ENCODE data around the gene MRRF.

The MRRF gene

GRCh38 chr9:122297512-122297911, 32.8 kb downstream of the MRRF start:
- DNase-seq (ENCODE audit: extremely low spot score): no peak
- POLR2A ChIA-PET: no interaction called here
- TF ChIP-seq SUZ12 (IDR thresholded peaks at IDR 0.05): no peak
- no peak for TF ChIP-seq ELF4 (IDR thresholded peaks at IDR 0.05)
- TF ChIP-seq CTBP1 (IDR thresholded peaks at IDR 0.05; ENCODE audit: borderline replicate concordance): no peak
- no peak for TF ChIP-seq FOXK2 (IDR thresholded peaks at IDR 0.05)
- TF ChIP-seq, protein P1, sequence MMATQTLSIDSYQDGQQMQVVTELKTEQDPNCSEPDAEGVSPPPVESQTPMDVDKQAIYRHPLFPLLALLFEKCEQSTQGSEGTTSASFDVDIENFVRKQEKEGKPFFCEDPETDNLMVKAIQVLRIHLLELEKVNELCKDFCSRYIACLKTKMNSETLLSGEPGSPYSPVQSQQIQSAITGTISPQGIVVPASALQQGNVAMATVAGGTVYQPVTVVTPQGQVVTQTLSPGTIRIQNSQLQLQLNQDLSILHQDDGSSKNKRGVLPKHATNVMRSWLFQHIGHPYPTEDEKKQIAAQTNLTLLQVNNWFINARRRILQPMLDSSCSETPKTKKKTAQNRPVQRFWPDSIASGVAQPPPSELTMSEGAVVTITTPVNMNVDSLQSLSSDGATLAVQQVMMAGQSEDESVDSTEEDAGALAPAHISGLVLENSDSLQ (IDR thresholded peaks at IDR 0.05): no peak
- TF ChIP-seq L3MBTL2 (conservative IDR thresholded peaks at IDR 0.05): no peak
- CTCF ChIA-PET: no interaction called here

DNA sequence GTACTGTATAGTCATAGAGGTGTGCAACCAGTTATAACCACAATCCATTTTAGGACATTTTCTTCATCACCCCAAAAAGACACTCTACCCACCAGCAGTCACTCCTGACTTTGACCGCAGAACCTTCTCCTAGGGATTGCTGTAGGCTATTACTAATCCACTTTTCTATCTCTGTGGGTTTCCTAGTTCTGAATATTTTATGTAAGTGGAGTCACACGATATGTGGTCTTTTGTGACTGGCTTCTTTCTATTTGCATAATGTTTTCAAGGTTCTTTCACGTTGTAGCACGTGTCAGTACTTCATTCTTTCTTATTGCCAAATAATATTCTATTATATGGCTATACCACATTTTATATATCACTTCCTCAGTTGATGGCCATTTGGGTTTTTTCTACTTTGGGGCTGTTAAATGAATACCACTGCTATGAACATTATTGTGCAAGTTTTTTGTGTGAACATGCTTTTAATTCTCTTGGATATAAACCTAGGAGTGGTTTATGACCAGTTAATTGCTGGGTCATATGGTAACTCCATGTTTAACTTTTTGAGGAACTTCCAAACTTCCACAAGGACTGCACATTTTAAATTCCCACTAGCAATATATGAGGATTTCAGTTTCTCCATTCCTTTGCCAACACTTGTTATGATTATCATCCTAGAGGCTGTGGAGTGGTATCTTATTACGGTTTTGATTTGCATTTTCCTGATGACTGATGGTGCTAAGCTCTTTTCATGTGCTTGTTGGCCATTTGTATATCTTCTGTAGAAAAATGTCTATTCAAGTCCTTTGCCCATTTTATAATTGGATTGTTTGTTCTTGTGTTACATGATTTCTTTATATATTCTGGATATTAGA, 37.8 kb downstream of the MRRF start:
- TF ChIP-seq ZNF384 (IDR thresholded peaks at IDR 0.05): no peak
- no peak for TF ChIP-seq HDGF (IDR thresholded peaks at IDR 0.05; ENCODE audit: borderline replicate concordance)
- no peak for TF ChIP-seq SP1 (IDR thresholded peaks at IDR 0.05)
- no peak for TF ChIP-seq ELF4 (IDR thresholded peaks at IDR 0.05)
- no peak for TF ChIP-seq FOXA1 (IDR thresholded peaks at IDR 0.05)
- TF ChIP-seq LEF1 (IDR thresholded peaks at IDR 0.05; ENCODE audit: borderline replicate concordance): no peak
- TF ChIP-seq, protein P1 (IDR thresholded peaks at IDR 0.05): no peak
- ChIA-PET CTCF (no interaction called here), POLR2A (no interaction called here)
- no peak for DNase-seq (ENCODE audit: extremely low spot score)

DNA sequence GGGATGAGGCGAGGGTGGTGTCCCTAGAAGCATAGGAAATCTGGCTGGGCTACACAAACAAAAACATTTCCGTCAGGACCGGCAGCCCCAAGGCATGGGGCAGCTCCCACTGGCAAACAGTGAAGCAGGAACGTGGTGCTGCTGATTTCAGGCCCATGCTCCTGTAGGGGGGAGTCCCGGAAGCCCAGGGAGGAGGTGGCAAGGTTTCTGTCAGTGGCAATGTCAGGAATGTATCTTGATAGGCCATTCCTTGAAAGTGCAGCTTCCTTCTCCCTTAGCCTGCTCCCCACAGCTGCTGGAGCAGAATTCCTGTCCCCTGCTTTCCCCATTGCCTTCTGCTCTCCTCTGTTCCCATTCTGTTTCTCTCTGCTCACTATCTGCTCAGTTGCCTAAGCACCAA, 42.4 kb downstream of the MRRF start:
- ChIA-PET POLR2A (no interaction called here), CTCF (no interaction called here)
- DNase-seq (ENCODE audit: extremely low spot score): no peak
- TF ChIP-seq SUZ12 (IDR thresholded peaks at IDR 0.05) (no peak), LEF1 (IDR thresholded peaks at IDR 0.05; ENCODE audit: borderline replicate concordance) (no peak), CTBP1 (IDR thresholded peaks at IDR 0.05; ENCODE audit: borderline replicate concordance) (no peak), ELF4 (IDR thresholded peaks at IDR 0.05) (no peak)

- CTCF ChIA-PET: no interaction called here
- POLR2A ChIA-PET: no interaction called here
- no peak for DNase-seq (ENCODE audit: extremely low spot score)
- no peak for TF ChIP-seq LEF1 (IDR thresholded peaks at IDR 0.05; ENCODE audit: borderline replicate concordance)
- TF ChIP-seq FOXM1 (IDR thresholded peaks at IDR 0.05; ENCODE audit: borderline replicate concordance): no peak
- TF ChIP-seq ELF4 (IDR thresholded peaks at IDR 0.05): no peak
- TF ChIP-seq, protein P1 (IDR thresholded peaks at IDR 0.05): no peak
- no peak for TF ChIP-seq SP1 (IDR thresholded peaks at IDR 0.05)
- TF ChIP-seq TARDBP (IDR thresholded peaks at IDR 0.05): no peak
- no peak for TF ChIP-seq ZNF384 (IDR thresholded peaks at IDR 0.05)
- no peak for TF ChIP-seq SUZ12 (IDR thresholded peaks at IDR 0.05)
- no peak for TF ChIP-seq FOXA1 (IDR thresholded peaks at IDR 0.05)
These were observed 43.2 kb downstream of the MRRF start for GRCh38 chr9:122307925-122308324.

DNA sequence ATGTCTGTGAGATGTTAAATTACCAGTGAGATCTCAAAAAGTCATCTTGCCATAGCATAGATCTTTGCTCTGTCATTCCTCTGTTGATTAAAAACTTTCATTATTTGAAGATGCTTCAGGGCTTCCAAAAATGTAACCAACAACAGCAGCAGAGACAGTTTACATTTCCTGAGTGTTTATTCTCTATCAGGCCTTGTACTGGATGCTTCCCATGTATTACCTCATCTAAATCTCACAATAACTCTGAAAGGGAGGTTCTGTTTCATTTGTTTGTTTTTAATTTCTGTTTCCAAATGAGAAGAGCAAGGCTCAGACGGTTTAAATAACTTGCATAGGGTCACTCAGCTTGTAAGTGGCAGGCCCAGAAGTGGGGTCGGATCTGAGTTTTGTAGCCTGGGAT, 45.2 kb downstream of the MRRF start:
- POLR2A ChIA-PET: no interaction called here
- CTCF ChIA-PET: no interaction called here
- no peak for TF ChIP-seq SP1 (IDR thresholded peaks at IDR 0.05)
- no peak for TF ChIP-seq HDGF (IDR thresholded peaks at IDR 0.05; ENCODE audit: borderline replicate concordance)
- TF ChIP-seq ZNF384 (IDR thresholded peaks at IDR 0.05): no peak
- no peak for TF ChIP-seq L3MBTL2 (conservative IDR thresholded peaks at IDR 0.05)
- TF ChIP-seq ELF4 (IDR thresholded peaks at IDR 0.05): no peak
- TF ChIP-seq, protein P1 (IDR thresholded peaks at IDR 0.05): no peak
- TF ChIP-seq TARDBP (IDR thresholded peaks at IDR 0.05): no peak
- no peak for TF ChIP-seq BHLHE40 (IDR thresholded peaks at IDR 0.05; ENCODE audit: borderline replicate concordance)
- no peak for TF ChIP-seq FOXM1 (IDR thresholded peaks at IDR 0.05; ENCODE audit: borderline replicate concordance)
- TF ChIP-seq ARNT (IDR thresholded peaks at IDR 0.05): no peak
- TF ChIP-seq NFRKB (IDR thresholded peaks at IDR 0.05): no peak
- TF ChIP-seq FOXK2 (IDR thresholded peaks at IDR 0.05): no peak
- TF ChIP-seq CTBP1 (IDR thresholded peaks at IDR 0.05; ENCODE audit: borderline replicate concordance): no peak
- TF ChIP-seq SUZ12 (IDR thresholded peaks at IDR 0.05): no peak
- no peak for TF ChIP-seq LEF1 (IDR thresholded peaks at IDR 0.05; ENCODE audit: borderline replicate concordance)
- TF ChIP-seq FOXA1 (IDR thresholded peaks at IDR 0.05): no peak
- no peak for DNase-seq (ENCODE audit: extremely low spot score)

- POLR2A ChIA-PET: no interaction called here
- no peak for TF ChIP-seq ARNT (IDR thresholded peaks at IDR 0.05)
- TF ChIP-seq L3MBTL2 (conservative IDR thresholded peaks at IDR 0.05): no peak
- no peak for TF ChIP-seq LEF1 (IDR thresholded peaks at IDR 0.05; ENCODE audit: borderline replicate concordance)
- TF ChIP-seq ELF4 (IDR thresholded peaks at IDR 0.05): no peak
- no peak for TF ChIP-seq CTBP1 (IDR thresholded peaks at IDR 0.05; ENCODE audit: borderline replicate concordance)
- no peak for TF ChIP-seq TARDBP (IDR thresholded peaks at IDR 0.05)
- no peak for TF ChIP-seq SUZ12 (IDR thresholded peaks at IDR 0.05)
- no peak for TF ChIP-seq ZNF384 (IDR thresholded peaks at IDR 0.05)
- TF ChIP-seq FOXK2 (IDR thresholded peaks at IDR 0.05): no peak
- no peak for TF ChIP-seq FOXM1 (IDR thresholded peaks at IDR 0.05; ENCODE audit: borderline replicate concordance)
- TF ChIP-seq SP1 (IDR thresholded peaks at IDR 0.05): no peak
- TF ChIP-seq FOXA1 (IDR thresholded peaks at IDR 0.05): no peak
- TF ChIP-seq NFRKB (IDR thresholded peaks at IDR 0.05): no peak
- DNase-seq (ENCODE audit: extremely low spot score): no peak
- CTCF ChIA-PET: no interaction called here
These were observed 49.5 kb downstream of the MRRF start for GRCh38 chr9:122314165-122314564.
